ENCODE measurements around the gene NPY4R. TPM values are rescaled to one million over a fixed set of nuclear protein-coding genes. Genes with fewer than 3 reads are reported as not detected.
"Not testable (repeated sequence)": the region's sequence is repeated elsewhere in the genome, so short reads cannot be mapped to it uniquely, and the experiment has no call there.

NPY4R gene, protein sequence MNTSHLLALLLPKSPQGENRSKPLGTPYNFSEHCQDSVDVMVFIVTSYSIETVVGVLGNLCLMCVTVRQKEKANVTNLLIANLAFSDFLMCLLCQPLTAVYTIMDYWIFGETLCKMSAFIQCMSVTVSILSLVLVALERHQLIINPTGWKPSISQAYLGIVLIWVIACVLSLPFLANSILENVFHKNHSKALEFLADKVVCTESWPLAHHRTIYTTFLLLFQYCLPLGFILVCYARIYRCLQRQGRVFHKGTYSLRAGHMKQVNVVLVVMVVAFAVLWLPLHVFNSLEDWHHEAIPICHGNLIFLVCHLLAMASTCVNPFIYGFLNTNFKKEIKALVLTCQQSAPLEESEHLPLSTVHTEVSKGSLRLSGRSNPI
- total RNA-seq (not detected in 2 replicates), polyA plus RNA-seq (not detected in 2 replicates), polyA minus RNA-seq (not detected in 2 replicates), Bru-seq, nascent RNA (not detected), BruChase-seq, experiment 1, labeled RNA remaining after a 6-hour chase (not detected), BruChase-seq, experiment 2, labeled RNA remaining after a 2-hour chase (not detected)
- polyA plus RNA-seq (2011; cell fraction: cytosol; rRNA removed), result not detected in 2 replicates
- polyA plus RNA-seq (2011; cell fraction: nucleus; rRNA removed), result not detected in 2 replicates
- not detected in 2 replicates for polyA plus RNA-seq (2012)
- 4.9 TPM for polyA minus RNA-seq (2011; cell fraction: cytosol; rRNA and poly(A)+ RNA removed)
- polyA minus RNA-seq (2011; cell fraction: nucleus; rRNA and poly(A)+ RNA removed), result not detected in 2 replicates
- long read RNA-seq, result 0 reads

DNA sequence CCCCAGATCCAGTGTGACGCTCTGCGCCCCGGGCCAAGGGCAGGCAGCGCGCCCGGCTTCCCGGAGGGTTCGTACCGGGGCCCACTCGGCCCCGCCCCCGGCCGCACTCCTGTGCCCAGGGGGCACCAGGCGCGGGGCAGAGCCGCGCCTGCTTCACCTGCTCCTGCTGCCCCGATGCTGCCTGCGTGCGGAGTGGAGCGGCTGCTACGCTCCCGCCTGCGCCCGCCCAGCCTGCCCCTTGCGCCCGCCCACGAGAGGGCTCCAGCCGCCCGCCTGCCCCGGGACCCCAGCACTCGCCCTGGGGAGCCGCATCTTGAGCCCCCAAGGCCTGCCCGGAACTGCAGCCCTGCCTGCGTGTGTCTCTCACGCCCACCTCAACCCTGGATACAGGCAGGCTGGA is at the start of gene NPY4R:
Gene NPY4R (minus strand): TSS at position 194 of the 400 bp plus-strand sequence. CDS start 3,323 bp downstream, outside the sequence.
- H3K36me3 ChIP-seq (ENCODE audit: control insufficient read depth in 2 of 2, extremely low read depth in 1 of 2, insufficient read depth in 2 of 2, low read length in 2 of 2); dilution Hi-C loops (cut with MboI; ENCODE audit: extremely low pct_ligation_motif_present, low sequenced_read_pairs); H3K79me2 ChIP-seq (ENCODE audit: control insufficient read depth, insufficient read depth, low read length); BruUV-seq (replicated peaks); intact Hi-C loops (cut with micrococcal nuclease); H3K4me1 ChIP-seq (ENCODE audit: control insufficient read depth, extremely low read depth, insufficient read depth, low read length); H3K4me3 ChIP-seq (replicated peaks in 1 of 3; ENCODE audit: insufficient read depth in 1 of 3, low read depth in 1 of 3, low read length in 3 of 3); POLR2A ChIA-PET; H3K9ac ChIP-seq (replicated peaks; ENCODE audit: extremely low read depth, insufficient read depth, low read length); CTCF ChIA-PET; H3K27ac ChIP-seq (ENCODE audit: insufficient read depth, low read depth, low read length); DNase-seq (ENCODE audit: low read depth, low spot score); H3K9me1 ChIP-seq (replicated peaks; ENCODE audit: control insufficient read depth, extremely low read depth, insufficient read depth, low read length); H2AFZ ChIP-seq (ENCODE audit: low read depth, low read length); H3K27me3 ChIP-seq (ENCODE audit: control insufficient read depth in 2 of 2, insufficient read depth in 2 of 2, low read length in 2 of 2); H3K4me2 ChIP-seq (ENCODE audit: insufficient read depth, low read length); FAIRE-seq; H4K20me1 ChIP-seq (replicated peaks; ENCODE audit: control insufficient read depth, extremely low read depth, insufficient read depth, low read length); H3K9me3 ChIP-seq (replicated peaks; ENCODE audit: control insufficient read depth, insufficient read depth, low read length): not testable (repeated sequence)

DNA sequence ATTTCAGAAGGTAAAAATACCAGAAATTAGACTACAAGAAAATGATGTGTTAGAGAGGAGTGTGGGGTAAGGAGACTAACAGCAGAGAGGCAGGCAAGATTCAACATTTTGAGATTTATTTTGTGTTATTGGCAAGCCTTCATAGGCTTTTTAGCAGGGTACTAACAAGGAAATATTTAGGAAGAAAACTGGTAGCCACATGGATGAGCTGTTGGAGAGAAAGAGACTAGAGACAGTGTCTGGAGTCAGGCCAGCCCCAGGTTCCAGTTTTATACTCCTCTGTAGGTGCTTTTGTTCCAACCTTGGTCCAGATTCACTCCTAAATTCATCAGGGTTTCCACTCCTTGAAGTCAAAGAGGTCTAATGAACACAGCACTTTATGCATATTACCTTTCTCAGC is 49.6 kb upstream of the NPY4R start:
- DNase-seq (ENCODE audit: low read depth, low spot score), result no peak
- Histone ChIP-seq H4K20me1 (replicated peaks; ENCODE audit: control insufficient read depth, extremely low read depth, insufficient read depth, low read length) (no peaks in the 10 kb centered on the region), H3K27ac (ENCODE audit: insufficient read depth, low read depth, low read length) (no peak overlapping the region), H3K9me1 (replicated peaks; ENCODE audit: control insufficient read depth, extremely low read depth, insufficient read depth, low read length) (no peaks in the 10 kb centered on the region), H2AFZ (ENCODE audit: low read depth, low read length) (no peak overlapping the region), H3K79me2 (ENCODE audit: control insufficient read depth, insufficient read depth, low read length) (no peaks in the 10 kb centered on the region), H3K27me3 (ENCODE audit: control insufficient read depth in 2 of 2, insufficient read depth in 2 of 2, low read length in 2 of 2) (no peaks in the 10 kb centered on the region), H3K36me3 (ENCODE audit: control insufficient read depth in 2 of 2, extremely low read depth in 1 of 2, insufficient read depth in 2 of 2, low read length in 2 of 2) (no peaks in the 10 kb centered on the region), H3K4me2 (ENCODE audit: insufficient read depth, low read length) (no peak overlapping the region), H3K4me1 (ENCODE audit: control insufficient read depth, extremely low read depth, insufficient read depth, low read length) (no peaks in the 10 kb centered on the region), H3K9me3 (replicated peaks; ENCODE audit: control insufficient read depth, insufficient read depth, low read length) (no peaks in the 10 kb centered on the region), H3K9ac (replicated peaks; ENCODE audit: extremely low read depth, insufficient read depth, low read length) (no peak overlapping the region), H3K4me3 (replicated peaks in 1 of 3; ENCODE audit: insufficient read depth in 1 of 3, low read depth in 1 of 3, low read length in 3 of 3) (no peak overlapping the region)
- FAIRE-seq, result no peak
- ChIA-PET CTCF (no interaction called here), POLR2A (no interaction called here)
- no TSS peak for BruUV-seq (replicated peaks)
- dilution Hi-C loops (cut with MboI; ENCODE audit: extremely low pct_ligation_motif_present, low sequenced_read_pairs), result no loop called here
- TF ChIP-seq JUN (IDR thresholded peaks at IDR 0.05; ENCODE audit: borderline replicate concordance, insufficient read depth, insufficient read length, low read depth) (no peak), MYC (IDR thresholded peaks at IDR 0.05; ENCODE audit: low read depth, low read length) (no peak), GATA2 (IDR thresholded peaks at IDR 0.05; ENCODE audit: insufficient read depth, insufficient read length, low read depth, low read length) (no peak)
- TF ChIP-seq, protein P1, sequence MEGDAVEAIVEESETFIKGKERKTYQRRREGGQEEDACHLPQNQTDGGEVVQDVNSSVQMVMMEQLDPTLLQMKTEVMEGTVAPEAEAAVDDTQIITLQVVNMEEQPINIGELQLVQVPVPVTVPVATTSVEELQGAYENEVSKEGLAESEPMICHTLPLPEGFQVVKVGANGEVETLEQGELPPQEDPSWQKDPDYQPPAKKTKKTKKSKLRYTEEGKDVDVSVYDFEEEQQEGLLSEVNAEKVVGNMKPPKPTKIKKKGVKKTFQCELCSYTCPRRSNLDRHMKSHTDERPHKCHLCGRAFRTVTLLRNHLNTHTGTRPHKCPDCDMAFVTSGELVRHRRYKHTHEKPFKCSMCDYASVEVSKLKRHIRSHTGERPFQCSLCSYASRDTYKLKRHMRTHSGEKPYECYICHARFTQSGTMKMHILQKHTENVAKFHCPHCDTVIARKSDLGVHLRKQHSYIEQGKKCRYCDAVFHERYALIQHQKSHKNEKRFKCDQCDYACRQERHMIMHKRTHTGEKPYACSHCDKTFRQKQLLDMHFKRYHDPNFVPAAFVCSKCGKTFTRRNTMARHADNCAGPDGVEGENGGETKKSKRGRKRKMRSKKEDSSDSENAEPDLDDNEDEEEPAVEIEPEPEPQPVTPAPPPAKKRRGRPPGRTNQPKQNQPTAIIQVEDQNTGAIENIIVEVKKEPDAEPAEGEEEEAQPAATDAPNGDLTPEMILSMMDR (IDR thresholded peaks at IDR 0.05; ENCODE audit: extremely low read depth in 1 of 2, insufficient read depth in 1 of 2, low read depth in 1 of 2, low read length in 2 of 2), result no peak
- TF ChIP-seq, protein P2, sequence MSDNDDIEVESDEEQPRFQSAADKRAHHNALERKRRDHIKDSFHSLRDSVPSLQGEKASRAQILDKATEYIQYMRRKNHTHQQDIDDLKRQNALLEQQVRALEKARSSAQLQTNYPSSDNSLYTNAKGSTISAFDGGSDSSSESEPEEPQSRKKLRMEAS (IDR thresholded peaks at IDR 0.05; ENCODE audit: insufficient read depth, insufficient read length), result no peak
- intact Hi-C loops (cut with micrococcal nuclease), result no loop called here

All from endothelial cell of umbilical vein (primary cell).